ENCODE results near the gene MBD6. TPM values are rescaled to one million over a fixed set of nuclear protein-coding genes. Genes with fewer than 3 reads are reported as not detected.

Gene MBD6
- total and polyA plus RNA-seq, 2 of the 13 experiments (the other 11 are each of a cell fraction or from before 2014, with no cell fraction given) = 4.1 to 5.9 TPM

- TF ChIP-seq ZNF234 (CRISPR knock-in tag; conservative IDR thresholded peaks at IDR 0.05) (no peak), HNF1A (IDR thresholded peaks at IDR 0.05; ENCODE audit: low read depth) (no peak; the same call in 1 of the 2 replicates), HNF1A (CRISPR knock-in tag; IDR thresholded peaks at IDR 0.05; ENCODE audit: borderline replicate concordance) (peak; percentile 73; the same call in 1 of the 2 replicates), XBP1 (CRISPR knock-in tag; IDR thresholded peaks at IDR 0.05) (peak; percentile 93), WIZ (CRISPR knock-in tag; IDR thresholded peaks at IDR 0.05) (peak; percentile 60), ZNF674 (CRISPR knock-in tag; IDR thresholded peaks at IDR 0.05; ENCODE audit: low read depth) (0 out of 2 replicates have a peak, but pooled peaks have one; percentile 71), TFDP2 (CRISPR knock-in tag; IDR thresholded peaks at IDR 0.05) (no peak), ELF3 (CRISPR knock-in tag; IDR thresholded peaks at IDR 0.05) (peak; percentile 87), SRF (IDR thresholded peaks at IDR 0.05; ENCODE audit: low read depth, low read length) (no peak), BORCS8-MEF2B (CRISPR knock-in tag; IDR thresholded peaks at IDR 0.05) (no peak; the same call in 1 of the 2 replicates), SNAPC2 (CRISPR knock-in tag; IDR thresholded peaks at IDR 0.05) (0 out of 2 replicates have a peak, but pooled peaks have one; percentile 11), STAT5B (CRISPR knock-in tag; IDR thresholded peaks at IDR 0.05) (no peak), ZNF574 (CRISPR knock-in tag; IDR thresholded peaks at IDR 0.05) (peak; percentile 51), KDM5B (CRISPR knock-in tag; IDR thresholded peaks at IDR 0.05; ENCODE audit: borderline replicate concordance) (0 out of 2 replicates have a peak, but pooled peaks have one; percentile 40), ZNF644 (CRISPR knock-in tag; IDR thresholded peaks at IDR 0.05; ENCODE audit: low read depth) (no peak), CSRNP1 (CRISPR knock-in tag; IDR thresholded peaks at IDR 0.05) (no peak), RBM39 (IDR thresholded peaks at IDR 0.05; ENCODE audit: low read depth, low read length, poor library complexity, severe bottlenecking) (peak; percentile 37), HOXA3 (CRISPR knock-in tag; IDR thresholded peaks at IDR 0.05) (peak; percentile 34; the same call in 1 of the 2 replicates), ZNF431 (CRISPR knock-in tag; IDR thresholded peaks at IDR 0.05; ENCODE audit: borderline replicate concordance, low read depth) (no peak; the same call in 1 of the 2 replicates), RARA (CRISPR knock-in tag; IDR thresholded peaks at IDR 0.05) (peak; percentile 59; the same call in 1 of the 2 replicates)
These were observed 2.4 kb upstream of the MBD6 start, which contains the start of gene DDIT3 (continued) for GRCh38 chr12:57520053-57520818.

Measured in HepG2 (cell line).